Fibroblast of skin of left quadriceps (primary cell): ENCODE data around the gene RNASET2.

ENCODE experiments used
- DNase-seq, 2 experiments: peaks; one replicate each; pipeline ENCODE4 v3.0.0-alpha.2; 2013; ENCODE audit warnings: low read depth in 2 of 2

RNASET2 gene

DNA sequence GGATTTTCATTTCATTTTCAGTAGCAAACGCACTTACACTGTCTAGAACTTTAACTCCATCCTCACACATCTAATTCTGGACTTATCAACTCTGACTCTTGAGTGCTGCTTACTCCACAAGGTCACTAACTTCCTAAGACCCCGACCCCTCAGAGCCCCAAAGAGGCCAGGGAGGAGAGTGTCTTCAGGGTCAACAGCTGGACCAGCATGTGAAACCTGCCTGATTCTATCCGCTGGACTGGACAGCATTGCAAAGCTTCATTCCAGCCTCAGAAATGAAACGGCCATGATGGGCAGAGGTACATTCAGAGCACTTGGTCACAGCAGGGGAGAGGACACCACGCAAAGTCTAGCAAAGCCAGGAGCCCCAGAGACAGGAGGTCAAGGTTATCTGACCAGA is 9.1 kb downstream of the RNASET2 start:
- no peak for DNase-seq

DNA sequence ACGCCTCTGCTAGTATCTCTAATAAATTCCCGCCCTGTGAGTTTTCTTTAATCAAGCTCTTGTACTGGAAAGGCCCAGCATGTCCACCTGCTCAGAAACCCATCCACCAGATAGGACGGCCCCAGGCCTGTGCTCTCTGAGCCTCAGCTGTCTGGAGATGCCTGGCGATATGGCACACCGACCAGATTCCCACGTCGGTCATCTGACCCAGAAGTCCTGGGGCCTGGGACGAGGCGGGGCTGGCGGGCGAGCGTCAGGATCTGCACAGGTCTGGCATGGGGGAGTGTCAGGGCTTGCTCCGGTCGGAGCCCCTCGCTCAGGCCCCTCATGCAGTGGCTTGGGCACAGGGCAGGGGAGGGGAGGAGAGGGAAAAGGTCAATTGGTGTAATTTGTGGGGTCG is 10.2 kb downstream of the RNASET2 start:
- DNase-seq: no peak

DNA sequence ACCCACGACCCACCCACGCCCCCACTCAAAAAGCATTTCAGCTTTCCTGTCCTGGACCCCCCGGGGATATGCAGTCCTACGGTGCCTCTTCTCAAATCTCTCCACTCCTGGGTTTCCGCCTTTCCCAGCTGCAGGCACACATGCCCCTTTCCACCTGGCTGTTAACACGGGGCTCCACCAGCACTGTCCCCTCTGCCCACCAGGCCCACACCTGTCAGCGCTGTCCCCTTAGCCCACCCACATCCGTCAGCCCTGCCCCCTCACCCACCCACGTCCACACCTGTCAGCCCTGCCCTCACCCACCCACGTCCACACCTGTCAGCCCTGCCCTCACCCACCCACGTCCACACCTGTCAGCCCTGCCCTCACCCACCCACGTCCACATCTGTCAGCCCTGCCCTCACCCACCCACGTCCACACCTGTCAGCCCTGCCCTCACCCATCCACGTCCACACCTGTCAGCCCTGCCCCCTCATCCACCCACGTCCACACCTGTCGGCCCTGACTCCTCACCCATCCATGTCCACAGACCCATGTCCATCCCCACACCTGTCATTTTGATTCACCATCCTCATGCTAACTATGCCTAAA is 11.6 kb downstream of the RNASET2 start:
- DNase-seq: no peak

DNA sequence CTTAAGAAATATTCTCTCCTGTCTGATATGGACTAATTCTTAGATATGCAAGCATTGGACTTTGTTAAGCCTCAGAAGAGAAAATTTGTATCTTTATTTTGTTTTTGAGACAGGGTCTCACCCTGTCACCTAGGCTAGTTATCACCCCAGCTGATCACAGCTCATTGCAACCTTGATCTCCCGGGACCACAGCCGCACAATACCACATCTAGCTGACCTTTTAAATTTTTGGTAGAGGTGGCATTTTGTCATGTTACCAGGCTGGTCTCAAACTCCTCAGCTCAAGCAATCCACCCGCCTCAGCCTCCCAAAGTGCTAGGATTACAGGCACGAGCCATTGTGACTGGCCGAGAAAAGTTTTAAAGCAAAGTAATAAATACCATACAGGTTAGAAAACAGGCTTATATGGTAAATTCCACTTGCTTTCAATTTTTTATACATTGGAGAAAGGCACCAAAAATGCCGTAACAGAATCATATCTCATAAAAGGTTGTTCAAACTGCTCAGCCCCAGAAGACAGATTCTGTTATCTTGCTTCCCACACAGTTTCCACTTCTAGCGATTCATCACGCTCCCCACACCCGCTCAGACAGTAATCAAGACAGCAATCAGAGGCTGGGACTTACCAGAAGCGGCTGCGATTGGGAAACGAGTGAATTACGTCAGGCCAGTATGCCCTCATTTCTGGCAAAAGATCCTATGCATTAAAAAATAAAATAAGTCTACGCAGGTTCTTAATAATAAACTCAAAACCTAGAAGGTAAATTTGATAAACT is 13.8 kb downstream of the RNASET2 start:
- DNase-seq: no peak

DNA sequence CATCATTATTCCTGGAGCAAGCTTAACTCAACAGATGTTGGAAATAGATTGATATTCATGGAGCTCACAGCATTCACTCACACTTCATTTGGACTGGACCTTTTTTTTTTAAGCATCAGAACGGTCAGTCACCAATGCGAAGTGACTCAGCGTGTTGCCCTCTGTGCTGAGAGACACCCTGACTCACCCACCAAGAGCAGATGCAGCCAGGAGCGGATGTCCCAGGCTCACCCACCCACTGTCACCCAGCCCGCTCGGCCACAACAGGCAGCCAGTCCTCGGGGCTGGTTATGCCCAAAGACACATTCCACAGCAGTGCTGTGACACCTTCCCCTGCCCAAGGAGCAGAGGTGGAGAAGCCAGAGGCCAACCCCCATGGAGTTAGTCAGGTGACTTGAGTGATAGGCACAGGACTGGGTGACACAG is 15.7 kb downstream of the RNASET2 start:
- no peak for DNase-seq

DNA sequence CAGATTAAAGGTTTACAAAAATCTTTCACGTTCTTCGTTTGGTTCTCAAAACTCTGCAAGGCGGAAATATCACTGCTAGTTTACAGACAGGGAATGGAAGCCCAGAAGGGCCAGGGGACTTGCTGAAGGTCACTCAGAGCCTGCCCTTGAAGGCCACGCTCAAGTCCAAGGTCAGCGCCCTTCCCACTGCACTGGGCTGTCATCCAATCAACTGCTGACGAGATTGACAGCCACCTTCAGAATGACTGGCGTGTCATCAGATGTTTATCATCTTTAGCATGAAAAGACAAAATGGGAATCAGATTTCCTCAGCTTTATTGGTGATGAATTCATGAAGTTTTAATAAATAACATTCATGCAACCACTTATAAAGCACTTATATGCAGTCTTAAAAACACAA is 16.5 kb downstream of the RNASET2 start:
- DNase-seq: no peak

DNA sequence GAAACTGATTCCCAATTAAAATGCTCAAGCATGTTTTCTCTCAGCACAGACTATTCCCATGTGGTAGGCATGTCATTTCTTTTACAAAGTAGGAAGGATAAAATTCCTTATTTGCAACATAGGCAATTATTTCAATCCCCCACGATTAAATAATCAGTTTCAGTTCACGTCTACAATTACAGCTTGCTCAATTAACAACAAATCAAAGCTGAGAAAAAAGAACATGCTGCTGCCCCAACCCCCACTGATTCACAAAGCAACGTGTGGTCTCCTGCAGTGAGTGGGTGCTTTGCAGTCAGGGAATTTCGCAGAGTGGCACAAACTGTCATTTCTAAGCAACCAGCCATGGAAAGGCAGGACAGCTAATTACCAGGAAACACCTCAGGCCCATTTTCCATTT is 17.0 kb downstream of the RNASET2 start:
- DNase-seq: no peak

DNA sequence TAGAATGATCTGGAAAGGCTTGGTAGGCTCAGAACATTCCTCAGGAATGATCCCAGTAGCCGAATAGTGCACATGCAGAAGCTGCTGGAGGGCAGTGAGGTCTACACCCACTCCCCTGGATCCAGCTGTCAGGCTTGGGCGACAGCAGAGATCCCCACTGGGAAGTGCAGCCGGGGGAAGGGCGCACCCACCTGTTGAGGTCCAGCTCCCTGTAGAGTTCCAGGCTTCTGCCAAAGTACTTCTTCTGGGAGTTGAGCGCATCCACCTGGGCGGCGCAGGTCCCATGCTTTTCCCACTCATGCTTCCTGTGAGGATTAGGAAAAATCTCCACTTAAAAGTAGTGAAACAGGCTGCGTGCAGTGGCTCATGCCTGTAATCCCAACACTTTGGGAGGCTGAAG is 17.6 kb downstream of the RNASET2 start:
- no peak for DNase-seq

DNA sequence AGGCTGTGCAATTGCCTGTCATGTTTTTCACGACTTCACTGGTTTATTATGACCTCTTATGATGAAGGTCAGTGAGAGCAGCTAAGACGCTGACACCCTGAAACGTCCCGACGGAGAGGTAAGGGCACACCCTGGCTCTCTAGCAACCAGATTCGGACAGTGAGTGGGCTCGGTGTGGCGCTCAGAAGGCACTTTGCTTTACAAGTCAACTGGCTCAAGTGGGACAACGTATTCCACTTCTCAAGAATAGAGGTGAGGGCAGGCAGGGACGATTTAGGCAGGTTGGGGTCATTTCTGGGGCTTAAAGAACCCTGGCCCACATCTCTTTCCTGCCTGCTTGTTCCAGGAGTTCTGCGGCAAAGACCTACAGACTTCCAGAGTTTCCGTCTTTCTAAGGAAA is 18.2 kb downstream of the RNASET2 start:
- no peak for DNase-seq

DNA sequence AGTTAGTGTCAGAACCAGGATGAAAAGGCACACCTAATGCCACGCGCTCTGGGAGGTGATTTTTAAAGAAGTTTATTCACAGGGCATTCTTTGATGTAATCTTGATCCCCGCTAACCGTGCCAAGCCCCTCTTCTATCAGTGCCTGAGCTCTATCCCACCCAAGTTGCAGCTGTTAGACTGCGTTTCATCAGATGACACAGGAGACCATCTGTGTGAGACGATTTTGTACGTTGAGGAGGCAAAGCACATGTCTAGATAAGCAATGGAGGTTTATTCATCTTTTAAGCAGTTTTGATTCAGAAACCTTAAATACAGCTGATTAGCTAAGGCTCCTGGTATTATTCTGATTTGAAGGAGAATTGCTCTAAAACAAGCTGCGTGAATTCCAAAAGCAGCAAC is 18.6 kb downstream of the RNASET2 start:
- DNase-seq: no peak

DNA sequence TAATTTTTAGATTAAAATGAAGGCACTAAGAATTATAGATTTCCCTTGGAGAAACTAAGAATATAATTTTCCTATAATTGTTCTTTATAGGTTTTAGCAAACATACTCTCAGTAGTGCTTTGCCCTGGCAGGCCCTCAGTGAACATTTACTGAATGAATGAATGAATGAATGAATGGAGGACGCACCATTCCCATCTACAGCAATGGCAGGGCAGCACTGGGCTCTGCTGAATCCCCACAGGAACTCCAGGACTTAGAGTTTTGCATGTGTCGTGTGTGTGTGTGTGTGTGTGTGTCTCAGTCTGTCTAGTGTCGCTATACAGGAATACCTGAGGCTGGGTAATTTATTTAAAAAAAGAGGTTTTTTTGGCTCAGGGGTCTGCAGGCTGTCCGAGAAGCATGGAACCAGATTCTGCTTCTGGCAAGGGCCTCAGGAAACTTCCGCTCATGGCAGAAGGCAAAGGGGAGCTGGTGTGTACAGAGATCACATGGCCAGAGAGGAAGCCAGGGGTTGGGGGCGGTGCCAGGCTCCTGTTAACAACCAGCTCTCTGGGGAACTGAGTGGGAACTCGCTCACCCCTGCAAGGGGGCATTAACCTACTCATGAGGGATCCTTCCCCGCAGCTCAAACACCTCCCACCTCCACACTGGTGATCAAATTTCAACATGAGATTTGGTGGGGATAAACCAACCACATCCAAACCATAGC is 20.1 kb downstream of the RNASET2 start:
- no peak for DNase-seq

DNA sequence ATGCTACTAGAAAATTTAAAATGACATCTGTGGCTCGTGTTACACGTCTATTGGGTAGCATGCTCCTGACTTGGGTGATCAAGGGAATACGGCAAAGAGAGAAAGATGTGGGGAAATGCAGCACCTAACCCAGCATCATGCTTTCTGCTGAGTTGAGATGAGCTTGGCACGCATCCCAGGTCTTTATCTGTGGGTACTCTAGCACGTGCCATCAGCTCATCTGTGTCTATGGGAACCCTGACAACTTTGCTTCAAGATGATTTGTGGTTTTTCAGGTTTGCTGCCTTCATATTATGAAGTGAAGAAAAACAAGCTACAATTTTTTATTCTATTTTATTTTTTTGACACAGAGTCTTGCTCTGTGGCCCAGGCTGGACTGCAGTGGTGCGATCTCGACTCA is 21.0 kb downstream of the RNASET2 start:
- DNase-seq: no peak

DNA sequence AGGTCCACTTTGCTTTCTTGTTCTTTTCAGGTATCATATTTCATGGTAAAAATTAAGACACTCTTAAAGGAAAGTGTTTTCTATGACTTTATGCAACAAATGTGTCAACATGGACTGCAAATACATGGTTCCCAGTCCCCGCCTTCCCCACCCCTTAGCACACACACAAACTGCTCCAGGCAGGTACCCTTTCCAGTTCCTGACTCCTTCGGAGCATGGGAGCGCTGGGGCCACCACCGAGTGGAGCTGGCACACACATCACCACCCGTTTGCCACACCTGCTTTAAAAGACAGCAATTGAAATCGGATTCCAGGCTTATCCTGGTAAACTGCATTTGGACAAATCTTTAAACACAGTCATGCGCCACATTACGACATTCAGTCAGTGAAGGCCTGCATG is 22.2 kb downstream of the RNASET2 start:
- DNase-seq: no peak

DNA sequence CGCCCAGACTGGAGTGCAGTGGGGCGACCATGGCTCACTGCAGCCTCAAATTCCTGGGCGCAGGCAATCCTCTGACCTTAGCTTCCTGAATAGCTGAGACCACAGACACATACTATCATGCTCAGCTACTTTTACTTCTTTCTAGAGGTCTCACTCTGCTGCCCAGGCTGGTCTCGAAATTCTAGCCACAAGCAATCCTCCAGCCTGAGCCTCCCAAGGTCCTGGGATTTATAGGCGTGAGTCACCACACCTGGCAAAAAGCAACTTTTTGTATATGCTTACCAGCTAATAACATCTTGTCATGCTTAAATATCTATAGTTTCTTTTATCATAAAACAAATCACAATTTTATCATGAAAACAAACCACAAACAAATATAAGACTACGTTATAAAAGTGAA is 23.0 kb downstream of the RNASET2 start:
- DNase-seq: no peak

DNA sequence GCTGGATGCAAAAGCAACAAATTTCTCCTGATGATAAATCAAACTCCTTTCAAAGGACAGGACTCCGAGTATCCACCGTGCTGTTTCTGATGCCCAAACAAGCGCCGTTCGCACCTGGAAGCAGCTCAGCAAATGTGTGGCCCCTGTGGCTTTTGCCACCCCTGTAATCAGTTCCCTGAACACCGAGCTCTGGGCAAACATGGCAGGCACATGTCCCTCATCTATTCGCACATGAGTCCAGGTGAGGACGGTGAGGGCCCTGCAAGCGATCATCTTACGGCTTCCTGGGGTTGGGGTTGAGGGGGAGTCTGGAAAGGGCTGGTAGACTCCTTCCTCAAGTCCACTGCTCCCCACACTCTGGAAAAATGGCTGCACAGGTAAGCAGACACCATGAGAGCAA is 23.7 kb downstream of the RNASET2 start:
- DNase-seq: no peak

DNA sequence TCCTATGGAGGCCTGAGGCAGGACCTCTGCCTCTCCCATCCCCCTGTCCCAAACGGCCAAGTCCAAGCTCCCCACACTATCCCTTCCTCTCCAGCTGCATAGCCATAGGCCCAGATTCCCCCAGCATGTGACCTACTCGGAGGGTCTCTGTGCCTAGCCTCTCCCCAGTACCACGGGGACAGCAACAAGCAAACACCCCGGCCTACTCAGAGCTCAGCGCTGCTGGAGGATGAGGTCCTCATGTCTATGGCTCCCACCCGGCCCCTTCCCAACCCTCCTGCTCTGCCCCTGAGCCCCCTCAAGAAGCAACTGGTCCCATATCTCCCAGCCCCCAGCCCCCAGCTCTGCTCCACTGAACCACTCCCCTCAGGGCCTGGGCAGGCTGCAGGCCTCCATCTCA is 24.2 kb downstream of the RNASET2 start:
- no peak for DNase-seq

DNA sequence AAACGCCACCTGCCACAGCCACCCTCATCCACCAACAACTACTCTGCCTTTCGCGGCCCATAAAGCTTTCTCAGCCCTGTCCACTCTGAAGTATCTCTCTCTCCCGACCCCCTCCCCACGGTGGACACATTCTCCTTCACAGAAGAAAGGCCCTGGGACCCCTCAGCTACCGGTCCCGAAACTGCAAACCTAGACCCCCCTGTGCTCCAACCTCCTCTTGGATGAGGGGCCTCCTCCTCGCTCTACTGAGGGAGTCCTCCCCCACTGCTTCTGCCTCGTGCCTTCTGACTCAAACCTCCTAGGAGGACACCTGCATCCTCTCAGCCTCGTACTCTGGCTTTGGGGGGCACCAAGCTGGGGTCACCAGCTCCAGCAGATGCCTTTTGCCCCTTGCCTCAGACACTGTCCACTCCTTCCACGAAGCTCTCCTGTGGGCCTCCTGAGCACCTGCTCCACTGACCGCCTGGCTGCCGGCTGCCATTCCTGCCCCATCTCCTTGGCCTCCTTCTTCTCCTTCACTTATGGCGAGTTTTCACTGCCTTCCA is 24.9 kb downstream of the RNASET2 start:
- DNase-seq: no peak

DNA sequence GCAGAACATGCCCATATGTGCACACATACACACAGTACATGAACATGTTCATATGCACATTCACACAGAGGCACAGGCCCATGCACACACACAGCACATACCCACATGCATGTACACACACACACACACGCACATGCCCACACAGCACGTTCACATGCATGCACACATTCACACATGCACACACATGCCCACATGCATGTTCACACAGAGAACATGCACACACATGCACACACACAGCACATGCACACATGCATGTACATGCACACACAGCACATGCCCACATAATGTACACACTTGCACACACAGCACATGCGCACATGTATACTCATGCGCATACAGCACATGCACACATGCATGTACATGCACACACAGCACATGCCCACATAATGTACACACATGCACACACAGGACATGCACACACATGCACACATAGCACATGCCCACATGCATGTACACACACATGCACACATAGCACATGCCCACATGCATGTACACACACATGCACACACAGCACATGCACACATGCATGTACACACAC is 25.9 kb downstream of the RNASET2 start:
- DNase-seq: no peak

DNA sequence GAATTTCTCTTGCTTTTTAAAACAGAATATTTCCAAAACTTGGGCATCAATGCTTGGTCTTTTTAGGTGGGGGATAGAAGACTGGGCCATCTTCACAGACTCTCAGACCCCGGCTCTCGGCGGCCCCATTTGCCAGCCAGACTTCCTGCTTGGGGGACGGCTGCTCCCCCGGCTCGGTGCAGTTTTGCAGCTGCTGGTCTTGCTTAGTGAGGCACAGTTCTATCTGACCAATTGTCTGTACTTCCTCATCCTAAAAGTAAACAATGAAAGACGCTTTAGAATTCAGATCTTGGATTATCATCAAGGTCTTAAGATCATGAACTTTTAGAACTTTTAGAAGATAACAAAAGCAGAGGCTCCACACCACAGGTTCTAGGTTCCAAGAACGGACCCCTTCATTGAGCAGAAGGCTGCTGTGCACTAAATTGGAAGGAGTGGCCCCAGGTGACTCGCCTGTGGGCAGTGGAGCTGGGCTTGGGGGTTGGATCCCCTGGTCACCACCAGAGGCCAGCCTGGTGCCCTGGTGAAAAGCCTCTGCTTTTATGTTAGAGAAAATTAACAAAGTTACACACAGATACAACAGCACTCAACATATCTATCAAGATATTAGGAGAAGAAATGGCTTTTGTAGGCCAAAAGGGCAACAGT is 26.7 kb downstream of the RNASET2 start:
- DNase-seq: no peak

DNA sequence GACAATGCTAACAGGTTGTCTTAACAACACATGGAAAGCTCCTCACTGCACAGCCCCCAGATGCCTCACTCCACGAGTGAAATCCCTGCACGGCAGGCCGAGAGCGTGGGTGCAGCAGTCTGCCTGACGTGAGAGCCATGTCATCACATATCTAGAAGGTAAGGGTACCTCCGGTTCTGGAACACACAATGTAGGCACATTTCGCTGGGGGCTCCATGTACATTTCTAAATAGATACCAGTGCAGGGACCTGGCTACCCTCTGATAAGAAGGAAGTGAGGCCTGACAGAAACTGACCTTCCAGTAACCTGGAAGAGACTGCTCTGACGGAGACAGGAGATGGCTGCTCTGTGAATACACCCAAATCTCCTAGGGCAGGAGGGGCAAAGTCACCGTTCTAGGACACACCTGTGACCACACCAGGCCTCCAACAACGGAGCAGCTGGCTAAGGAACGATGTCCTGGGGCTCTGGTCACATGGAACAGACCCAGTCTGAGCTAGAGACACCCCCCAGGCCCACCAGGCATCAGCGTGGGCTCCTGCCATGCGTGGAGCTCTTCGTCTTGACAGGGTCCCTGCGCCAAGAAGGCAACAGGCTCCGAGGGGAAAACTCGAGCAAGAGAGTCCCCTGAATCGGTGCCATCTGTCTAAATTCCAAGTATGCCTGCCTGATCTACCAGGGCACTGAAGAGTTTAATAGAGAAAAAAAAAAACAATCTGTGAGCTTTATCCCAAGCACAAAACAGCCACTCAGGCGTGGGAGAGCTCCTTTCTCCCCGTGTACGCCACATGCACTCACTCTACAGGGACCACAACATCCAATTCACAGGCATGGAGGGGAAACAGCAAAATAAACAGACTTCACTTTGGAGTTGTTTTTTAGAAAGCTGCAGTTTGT is 27.5 kb downstream of the RNASET2 start:
- no peak for DNase-seq
